ENCODE results near the gene SYT6.

Gene SYT6

GRCh38 chr1:114149211-114149610 is 4.5 kb downstream of the SYT6 start:
- H3F3A ChIP-seq (ENCODE audit: insufficient read depth) = no peaks in the 10 kb centered on the region
- H3K9ac ChIP-seq (ENCODE audit: low read length) = no peak overlapping the region
- no peak overlapping the region for H2AFZ ChIP-seq (ENCODE audit: low read depth, low read length, severe bottlenecking)
- H3K27ac ChIP-seq (ENCODE audit: low read depth, low read length) = no peak overlapping the region
- H3K27me3 ChIP-seq (ENCODE audit: low read length) = no peaks in the 10 kb centered on the region
- H3K4me2 ChIP-seq (ENCODE audit: low read depth, low read length, poor library complexity, severe bottlenecking) = no peak overlapping the region
- H3K9me2 ChIP-seq (replicated peaks; ENCODE audit: insufficient read depth, low read length) = no peaks in the 10 kb centered on the region
- H3K4me3 ChIP-seq (ENCODE audit: insufficient read depth, low read length, poor library complexity, severe bottlenecking) = no peak overlapping the region
- no peaks in the 10 kb centered on the region for H4K20me1 ChIP-seq (ENCODE audit: low read depth, low read length)
- H3K36me3 ChIP-seq (ENCODE audit: low read length) = no peaks in the 10 kb centered on the region
- no peak for TF ChIP-seq EZH2phosphoT487 (conservative IDR thresholded peaks at IDR 0.05; ENCODE audit: low read length)
- no peak for TF ChIP-seq CTCF (IDR thresholded peaks at IDR 0.05; ENCODE audit: insufficient read depth, low read length, poor library complexity, severe bottlenecking)
- H3K79me2 ChIP-seq (ENCODE audit: insufficient read depth, low read length) = no peaks in the 10 kb centered on the region
- H3K9me3 ChIP-seq (ENCODE audit: insufficient read depth, low read length) = no peaks in the 10 kb centered on the region

- no peak overlapping the region for H3K9ac ChIP-seq (ENCODE audit: low read length)
- H3K4me2 ChIP-seq (ENCODE audit: low read depth, low read length, poor library complexity, severe bottlenecking) = no peak overlapping the region
- H3K9me2 ChIP-seq (replicated peaks; ENCODE audit: insufficient read depth, low read length) = no peaks in the 10 kb centered on the region
- H3K27me3 ChIP-seq (ENCODE audit: low read length) = no peaks in the 10 kb centered on the region
- no peaks in the 10 kb centered on the region for H4K20me1 ChIP-seq (ENCODE audit: low read depth, low read length)
- H3K27ac ChIP-seq (ENCODE audit: low read depth, low read length) = no peak overlapping the region
- H3K4me3 ChIP-seq (ENCODE audit: insufficient read depth, low read length, poor library complexity, severe bottlenecking) = no peak overlapping the region
- no peaks in the 10 kb centered on the region for H3K36me3 ChIP-seq (ENCODE audit: low read length)
- no peak overlapping the region for H2AFZ ChIP-seq (ENCODE audit: low read depth, low read length, severe bottlenecking)
- no peaks in the 10 kb centered on the region for H3K79me2 ChIP-seq (ENCODE audit: insufficient read depth, low read length)
- TF ChIP-seq EZH2phosphoT487 (conservative IDR thresholded peaks at IDR 0.05; ENCODE audit: low read length) (no peak), CTCF (IDR thresholded peaks at IDR 0.05; ENCODE audit: insufficient read depth, low read length, poor library complexity, severe bottlenecking) (no peak)
- no peaks in the 10 kb centered on the region for H3F3A ChIP-seq (ENCODE audit: insufficient read depth)
- no peaks in the 10 kb centered on the region for H3K9me3 ChIP-seq (ENCODE audit: insufficient read depth, low read length)
Measured at GRCh38 chr1:114145504-114146151, 8.0 kb downstream of the SYT6 start.

- no peak overlapping the region for H3K27ac ChIP-seq (ENCODE audit: low read depth, low read length)
- no peak overlapping the region for H3K9ac ChIP-seq (ENCODE audit: low read length)
- no peaks in the 10 kb centered on the region for H3K9me2 ChIP-seq (replicated peaks; ENCODE audit: insufficient read depth, low read length)
- H4K20me1 ChIP-seq (ENCODE audit: low read depth, low read length) = no peaks in the 10 kb centered on the region
- TF ChIP-seq CTCF (IDR thresholded peaks at IDR 0.05; ENCODE audit: insufficient read depth, low read length, poor library complexity, severe bottlenecking) = no peak
- no peak for TF ChIP-seq EZH2phosphoT487 (conservative IDR thresholded peaks at IDR 0.05; ENCODE audit: low read length)
- no peaks in the 10 kb centered on the region for H3K27me3 ChIP-seq (ENCODE audit: low read length)
- H3K9me3 ChIP-seq (ENCODE audit: insufficient read depth, low read length) = no peaks in the 10 kb centered on the region
- no peak overlapping the region for H2AFZ ChIP-seq (ENCODE audit: low read depth, low read length, severe bottlenecking)
- no peaks in the 10 kb centered on the region for H3F3A ChIP-seq (ENCODE audit: insufficient read depth)
- H3K36me3 ChIP-seq (ENCODE audit: low read length) = no peaks in the 10 kb centered on the region
- no peaks in the 10 kb centered on the region for H3K79me2 ChIP-seq (ENCODE audit: insufficient read depth, low read length)
- H3K4me3 ChIP-seq (ENCODE audit: insufficient read depth, low read length, poor library complexity, severe bottlenecking) = no peak overlapping the region
- no peak overlapping the region for H3K4me2 ChIP-seq (ENCODE audit: low read depth, low read length, poor library complexity, severe bottlenecking)
Measured at GRCh38 chr1:114144016-114144415, 9.7 kb downstream of the SYT6 start.

Data from SU-DHL-6 (cell line).